OCI-LY1 (cell line): ENCODE data around the gene POU2F2.

ENCODE experiments used
- EZH2 ChIP-seq: fragments of 200-600 bp; sonication (generic), shearing (Covaris generic); IDR thresholded peaks from 2 replicates; pipeline ENCODE4 v1.8.0; 2017; ENCODE audit warnings: borderline replicate concordance, mixed run types, mild to moderate bottlenecking, antibody characterized with exemption, low read length, moderate library complexity, mixed read lengths
- TF ChIP-seq, protein P1 (sequence below): fragments of 200-600 bp; sonication (generic), shearing (Covaris generic); IDR thresholded peaks from 2 replicates; pipeline ENCODE4 v1.5.1; 2017; ENCODE audit warnings: mild to moderate bottlenecking, antibody characterized with exemption, low read length, moderate library complexity, mixed read lengths

- TF ChIP-seq, protein P1, sequence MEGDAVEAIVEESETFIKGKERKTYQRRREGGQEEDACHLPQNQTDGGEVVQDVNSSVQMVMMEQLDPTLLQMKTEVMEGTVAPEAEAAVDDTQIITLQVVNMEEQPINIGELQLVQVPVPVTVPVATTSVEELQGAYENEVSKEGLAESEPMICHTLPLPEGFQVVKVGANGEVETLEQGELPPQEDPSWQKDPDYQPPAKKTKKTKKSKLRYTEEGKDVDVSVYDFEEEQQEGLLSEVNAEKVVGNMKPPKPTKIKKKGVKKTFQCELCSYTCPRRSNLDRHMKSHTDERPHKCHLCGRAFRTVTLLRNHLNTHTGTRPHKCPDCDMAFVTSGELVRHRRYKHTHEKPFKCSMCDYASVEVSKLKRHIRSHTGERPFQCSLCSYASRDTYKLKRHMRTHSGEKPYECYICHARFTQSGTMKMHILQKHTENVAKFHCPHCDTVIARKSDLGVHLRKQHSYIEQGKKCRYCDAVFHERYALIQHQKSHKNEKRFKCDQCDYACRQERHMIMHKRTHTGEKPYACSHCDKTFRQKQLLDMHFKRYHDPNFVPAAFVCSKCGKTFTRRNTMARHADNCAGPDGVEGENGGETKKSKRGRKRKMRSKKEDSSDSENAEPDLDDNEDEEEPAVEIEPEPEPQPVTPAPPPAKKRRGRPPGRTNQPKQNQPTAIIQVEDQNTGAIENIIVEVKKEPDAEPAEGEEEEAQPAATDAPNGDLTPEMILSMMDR, result no peak
- TF ChIP-seq EZH2, result no peak
Measured at GRCh38 chr19:42115705-42116104, 16.5 kb downstream of the POU2F2 start.
